Smooth muscle cell (in vitro differentiated cells): ENCODE results near the gene ATM. TPM values are rescaled to one million over a fixed set of nuclear protein-coding genes. Genes with fewer than 3 reads are reported as not detected.
A peak's percentile ranks its signal among the peaks of the same experiment; 100 is the strongest.
"Not testable (repeated sequence)": the region's sequence is repeated elsewhere in the genome, so short reads cannot be mapped to it uniquely, and the experiment has no call there.

Source experiments
- DNase-seq: peaks from one replicate; lab custom pipeline; 2025; ENCODE audit not compliant: unreplicated experiment; lab: John Stamatoyannopoulos, UW
- H2AFZ ChIP-seq: fragments of 200-600 bp; sonication (generic); 2 replicates; pipeline ENCODE4 v1.6.0; 2016; ENCODE audit warnings: antibody characterized with exemption, low read depth, mild to moderate bottlenecking
- H3F3A ChIP-seq: fragments of 200-600 bp; sonication (generic); 2 replicates; pipeline ENCODE4 v1.6.0; 2017; ENCODE audit warnings: antibody characterized with exemption, low read depth
- H3K27ac ChIP-seq: fragments of 200-600 bp; sonication (generic); 2 replicates; pipeline ENCODE4 v1.5.1; 2016; ENCODE audit warnings: low read depth, mild to moderate bottlenecking
- H3K27me3 ChIP-seq: fragments of 200-600 bp; sonication (generic); 2 replicates; pipeline ENCODE4 v1.6.1; 2016; ENCODE audit warnings: low read depth, mild to moderate bottlenecking
- H3K36me3 ChIP-seq: fragments of 200-600 bp; sonication (generic); 2 replicates; pipeline ENCODE4 v1.5.1; 2016; ENCODE audit warnings: low read depth
- H3K4me1 ChIP-seq: fragments of 200-600 bp; sonication (generic); 2 replicates; pipeline ENCODE4 v1.5.1; 2016; ENCODE audit warnings: low read depth
- H3K4me2 ChIP-seq: fragments of 200-600 bp; sonication (generic); 2 replicates; pipeline ENCODE4 v1.6.0; 2016; ENCODE audit warnings: mild to moderate bottlenecking
- H3K4me3 ChIP-seq: fragments of 200-600 bp; sonication (generic); 2 replicates; pipeline ENCODE4 v1.5.1; 2016; ENCODE audit warnings: mild to moderate bottlenecking
- H3K79me2 ChIP-seq: fragments of 200-600 bp; sonication (generic); 2 replicates; pipeline ENCODE4 v1.6.0; 2016; ENCODE audit warnings: low read depth, mild to moderate bottlenecking
- H3K9ac ChIP-seq: fragments of 200-600 bp; sonication (generic); 2 replicates; pipeline ENCODE4 v1.6.0; 2016; ENCODE audit warnings: low read depth
- H3K9me3 ChIP-seq: fragments of 200-600 bp; sonication (generic); replicated peaks from 2 replicates; pipeline ENCODE4 v1.5.1; 2016; ENCODE audit warnings: low read depth
- H4K20me1 ChIP-seq: fragments of 200-600 bp; sonication (generic); 2 replicates; pipeline ENCODE4 v1.6.0; 2016; ENCODE audit warnings: low read depth
- CTCF ChIP-seq: fragments of 200-600 bp; sonication (generic); IDR thresholded peaks from 2 replicates; pipeline ENCODE4 v1.5.1; 2017; ENCODE audit warnings: borderline replicate concordance, mild to moderate bottlenecking, antibody characterized with exemption; ENCODE audit not compliant: insufficient read depth, poor library complexity, severe bottlenecking
- WGBS: methylation state at CpG from one replicate; pipeline ENCODE4 v1.1.7; 2016; ENCODE audit warnings: low lambda C conversion rate; 5-methylcytosine and 5-hydroxymethylcytosine counted together
- polyA plus RNA-seq: library from polyadenylated mRNA; unstranded; fragments of >200 nt; fragmentation: Nextera tagmentation; extraction: Ambion mirVana; gene quantifications from 2 replicates; pipeline ENCODE4 v1.2.1, GENCODE V29; 2016
- small RNA-seq: library from RNA; depleted of rRNA; stranded (forward); fragments of <200 nt; gene quantifications from one replicate; pipeline ENCODE3, GENCODE V24; 2014
- total RNA-seq: library from RNA; depleted of rRNA; stranded (reverse); fragments of >200 nt; gene quantifications from 2 replicates; pipeline ENCODE4 v1.2.3, GENCODE V29; 2014

Gene ATM
- total and polyA plus RNA-seq, 2 experiments from 2014 or later, result 7.6 to 64.6 TPM

GRCh38 chr11:108405706-108406105, 182.8 kb downstream of the ATM start:
- H3K79me2 ChIP-seq, result no peaks in the 10 kb centered on the region
- no peak overlapping the region for H3K4me2 ChIP-seq
- no peak for TF ChIP-seq CTCF
- no peak overlapping the region for H3K4me3 ChIP-seq
- no peaks in the 10 kb centered on the region for H3F3A ChIP-seq
- no peaks in the 10 kb centered on the region for H3K36me3 ChIP-seq
- no peak overlapping the region for H2AFZ ChIP-seq
- no peaks in the 10 kb centered on the region for H3K27me3 ChIP-seq
- no peaks in the 10 kb centered on the region for H4K20me1 ChIP-seq
- H3K4me1 ChIP-seq, result no peaks in the 10 kb centered on the region
- no peaks in the 10 kb centered on the region for H3K9me3 ChIP-seq
- H3K27ac ChIP-seq, result no peak overlapping the region
- 25% methylated on average over 1 of the region's 1 CpG for WGBS
- no peak for DNase-seq
- H3K9ac ChIP-seq, result no peak overlapping the region

DNA sequence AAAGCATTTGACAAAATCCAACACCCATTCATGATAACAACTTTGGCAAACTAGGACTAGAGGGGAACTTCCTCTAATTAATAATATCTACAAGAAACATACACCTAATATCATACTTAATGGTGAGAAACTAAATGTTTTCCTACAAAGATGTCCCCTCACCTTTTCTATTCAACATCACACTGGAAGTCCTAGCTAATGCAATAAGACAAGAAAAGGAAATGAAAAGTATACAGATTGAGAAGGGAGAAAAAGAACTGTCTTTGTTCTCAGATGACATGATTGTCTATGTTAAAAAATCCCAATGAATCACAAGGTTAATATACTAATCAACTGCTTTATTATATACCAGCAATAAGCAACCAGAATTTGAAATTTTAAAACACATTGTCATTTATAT, 192.1 kb downstream of the ATM start:
- TF ChIP-seq CTCF, result no peak
- H3K27ac ChIP-seq, result no peak overlapping the region
- H3K4me1 ChIP-seq, result no peaks in the 10 kb centered on the region
- H3K4me2 ChIP-seq, result no peak overlapping the region
- no peaks in the 10 kb centered on the region for H3F3A ChIP-seq
- H2AFZ ChIP-seq, result no peak overlapping the region
- no peaks in the 10 kb centered on the region for H3K27me3 ChIP-seq
- H3K9me3 ChIP-seq, result no peaks in the 10 kb centered on the region
- H3K4me3 ChIP-seq, result no peak overlapping the region
- H3K79me2 ChIP-seq, result no peaks in the 10 kb centered on the region
- H4K20me1 ChIP-seq, result no peaks in the 10 kb centered on the region
- DNase-seq, result no peak
- no peak overlapping the region for H3K9ac ChIP-seq
- H3K36me3 ChIP-seq, result no peaks in the 10 kb centered on the region

- not testable (repeated sequence) for H3K9ac ChIP-seq, H3K27me3 ChIP-seq, H3K36me3 ChIP-seq, H3K9me3 ChIP-seq, H3K4me3 ChIP-seq, H3K79me2 ChIP-seq, H3K4me1 ChIP-seq, DNase-seq, H3F3A ChIP-seq, H3K27ac ChIP-seq, H3K4me2 ChIP-seq, H4K20me1 ChIP-seq, H2AFZ ChIP-seq
- TF ChIP-seq CTCF, result peak; percentile 24
- 82% methylated on average over 2 of the region's 2 CpGs for WGBS
Observed at GRCh38 chr11:108417551-108417950, 194.7 kb downstream of the ATM start.

Small RNAs within 50 kb of the gene (small RNA-seq; reads per million reads assigned to genes)
- not detected for gene RF00019

Other genes with a start within 250 kb of the ATM start
- gene CUL5, start 214.2 kb upstream of the ATM start, total RNA-seq, result 45.0 and 64.4 TPM in 2 replicates
- gene CUL5, start 214.2 kb upstream of the ATM start, polyA plus RNA-seq, result 20.8 and 27.1 TPM in 2 replicates
- gene ACAT1, start 101.5 kb upstream of the ATM start, total RNA-seq, result 63.2 and 78.7 TPM in 2 replicates
- 25.1 and 28.8 TPM in 2 replicates for gene ACAT1, start 101.5 kb upstream of the ATM start, polyA plus RNA-seq
- 21.5 and 26.7 TPM in 2 replicates for gene NPAT, start 429 bp upstream of the ATM start, total RNA-seq
- gene NPAT, start 429 bp upstream of the ATM start, polyA plus RNA-seq, result 6.2 and 8.6 TPM in 2 replicates
- gene C11orf65, start 244.5 kb downstream of the ATM start, total RNA-seq, result 0.76 and 1.9 TPM in 2 replicates
- 1.7 and 1.9 TPM in 2 replicates for gene C11orf65, start 244.5 kb downstream of the ATM start, polyA plus RNA-seq